HG03378 (cell line): ENCODE results near the gene SPRED2.

Source experiments
- ATAC-seq: cut with Tn5 transposase; IDR thresholded peaks from one replicate; pipeline ENCODE4 v1.9.1; 2021; ENCODE audit warnings: mild to moderate bottlenecking, moderate library complexity; ENCODE audit not compliant: unreplicated experiment

The SPRED2 gene

GRCh38 chr2:65416945-65417344 is 15.5 kb downstream of the SPRED2 start:
- no peak for ATAC-seq

GRCh38 chr2:65416321-65416720 is 16.1 kb downstream of the SPRED2 start:
- ATAC-seq, result no peak

GRCh38 chr2:65415091-65415490 is 17.3 kb downstream of the SPRED2 start:
- no peak for ATAC-seq

GRCh38 chr2:65413610-65414009 is 18.8 kb downstream of the SPRED2 start:
- no peak for ATAC-seq

GRCh38 chr2:65413106-65413505 is 19.3 kb downstream of the SPRED2 start:
- ATAC-seq, result no peak

GRCh38 chr2:65411056-65411795 is 21.2 kb downstream of the SPRED2 start:
- no peak for ATAC-seq

- no peak for ATAC-seq
These were observed 23.4 kb downstream of the SPRED2 start for GRCh38 chr2:65409045-65409444.

GRCh38 chr2:65407240-65407639 is 25.2 kb downstream of the SPRED2 start:
- no peak for ATAC-seq

GRCh38 chr2:65404988-65405697 is 27.3 kb downstream of the SPRED2 start:
- no peak for ATAC-seq

- ATAC-seq, result no peak
These were observed 28.9 kb downstream of the SPRED2 start for GRCh38 chr2:65403529-65403915.

GRCh38 chr2:65402780-65403528 is 29.4 kb downstream of the SPRED2 start:
- no peak for ATAC-seq

- ATAC-seq, result no peak
These were observed 30.1 kb downstream of the SPRED2 start for GRCh38 chr2:65402323-65402722.

GRCh38 chr2:65397122-65397521 is 35.3 kb downstream of the SPRED2 start:
- peak; percentile 51 for ATAC-seq

GRCh38 chr2:65396348-65397026 is 35.9 kb downstream of the SPRED2 start:
- no peak for ATAC-seq

- ATAC-seq, result no peak
These were observed 36.6 kb downstream of the SPRED2 start for GRCh38 chr2:65395621-65396347.

GRCh38 chr2:65393743-65394422 is 38.5 kb downstream of the SPRED2 start:
- ATAC-seq, result no peak

GRCh38 chr2:65393046-65393445 is 39.4 kb downstream of the SPRED2 start:
- no peak for ATAC-seq

GRCh38 chr2:65392609-65393008 is 39.8 kb downstream of the SPRED2 start:
- ATAC-seq, result no peak

GRCh38 chr2:65390134-65390533 is 42.3 kb downstream of the SPRED2 start:
- ATAC-seq, result peak; percentile 74

- no peak for ATAC-seq
These were observed 42.9 kb downstream of the SPRED2 start for GRCh38 chr2:65389476-65389875.
